Activated T-cell treated with anti-CD3 and anti-CD28 coated beads for 48 hours (primary cell): ENCODE results near the gene CZIB.
"Not testable (repeated sequence)": the region's sequence is repeated elsewhere in the genome, so short reads cannot be mapped to it uniquely, and the experiment has no call there.

Experiments used
- DNase-seq: peaks from one replicate; pipeline ENCODE4 v3.0.0-alpha.2; 2020; ENCODE audit warnings: low read depth

Gene CZIB

GRCh38 chr1:53238197-53239155 lies 18.0 kb upstream of the CZIB start, which contains the start of gene MAGOH:
MAGOH (minus strand) TSS chr1:53238518; CDS start chr1:53238448, 70 bp downstream.
- DNase-seq = peak; percentile 94

- DNase-seq = no peak
Observed at GRCh38 chr1:53237638-53238037, 17.2 kb upstream of the CZIB start.

GRCh38 chr1:53220962-53221286 lies 490 bp upstream of the CZIB start:
- DNase-seq = no peak

- no peak for DNase-seq
Observed at GRCh38 chr1:53219711-53220110, 723 bp downstream of the CZIB start.

GRCh38 chr1:53218201-53218600 lies 2.2 kb downstream of the CZIB start:
- no peak for DNase-seq

GRCh38 chr1:53214376-53214940 lies 6.0 kb downstream of the CZIB start:
- DNase-seq = no peak

- DNase-seq = no peak
Observed at GRCh38 chr1:53210954-53211353, 9.5 kb downstream of the CZIB start.

- DNase-seq = no peak
Observed at GRCh38 chr1:53210352-53210751, 10.1 kb downstream of the CZIB start.

- DNase-seq = no peak
Observed at GRCh38 chr1:53207726-53208125, 12.7 kb downstream of the CZIB start.

- DNase-seq = no peak
Observed at GRCh38 chr1:53206735-53207379, 13.6 kb downstream of the CZIB start.

GRCh38 chr1:53206083-53206685 lies 14.2 kb downstream of the CZIB start:
- not testable (repeated sequence) for DNase-seq

GRCh38 chr1:53205496-53205895 lies 14.9 kb downstream of the CZIB start:
- not testable (repeated sequence) for DNase-seq

- DNase-seq = no peak
Observed at GRCh38 chr1:53203466-53203865, 17.0 kb downstream of the CZIB start.

- DNase-seq = no peak
Observed at GRCh38 chr1:53198241-53198651, 22.2 kb downstream of the CZIB start.

- DNase-seq = no peak
Observed at GRCh38 chr1:53197291-53198200, 22.9 kb downstream of the CZIB start.

- peak; percentile 92 for DNase-seq
Observed at GRCh38 chr1:53196485-53197290, 23.7 kb downstream of the CZIB start, which contains the start of gene CPT2. CPT2 (plus strand) TSS chr1:53196824; CDS start chr1:53196944, 120 bp downstream.

- DNase-seq = no peak
Observed at GRCh38 chr1:53196017-53196484, 24.4 kb downstream of the CZIB start.

GRCh38 chr1:53195246-53196016 lies 25.0 kb downstream of the CZIB start:
- no peak for DNase-seq

- DNase-seq = no peak
Observed at GRCh38 chr1:53190210-53190611, 30.2 kb downstream of the CZIB start.

- DNase-seq = no peak
Observed at GRCh38 chr1:53189061-53189460, 31.4 kb downstream of the CZIB start.
